HL-60 (cell line): ENCODE data around the gene HTR4.

Experiments used
- DNase-seq, 2 experiments: peaks; one replicate each; pipeline ENCODE4 v3.0.0-alpha.2; 2010 to 2020; ENCODE audit warnings: low read depth in 1 of 2, low spot score in 1 of 2
- H3K27ac ChIP-seq: fragments of 250-450 bp; sonication (Bioruptor Pico); replicated peaks from 2 replicates; pipeline ENCODE4 v1.5.1; 2020; ENCODE audit warnings: mild to moderate bottlenecking, moderate library complexity
- H3K27me3 ChIP-seq: fragments of 250-450 bp; sonication (Bioruptor Pico); 2 replicates; pipeline ENCODE4 v1.5.1; 2021; ENCODE audit warnings: mild to moderate bottlenecking, moderate library complexity; ENCODE audit not compliant: insufficient read depth, poor library complexity, severe bottlenecking
- H3K4me3 ChIP-seq: replicated peaks from 2 replicates; pipeline ENCODE4 v1.5.1; 2011; ENCODE audit warnings: mild to moderate bottlenecking, control low read depth, low read length; ENCODE audit not compliant: insufficient read depth
- CTCF ChIP-seq: IDR thresholded peaks from one replicate; pipeline ENCODE4 v1.5.1; 2011; ENCODE audit warnings: low read length, control low read depth, inconsistent platforms; ENCODE audit not compliant: insufficient read depth
- GABPA ChIP-seq: IDR thresholded peaks from 2 replicates; pipeline ENCODE4 v1.6.1; 2012; ENCODE audit warnings: low read depth
- POLR2AphosphoS5 ChIP-seq: IDR thresholded peaks from 2 replicates; pipeline ENCODE4 v1.6.1; 2012; ENCODE audit warnings: low read depth
- REST ChIP-seq: IDR thresholded peaks from 2 replicates; pipeline ENCODE4 v1.6.1; 2012; ENCODE audit warnings: low read depth; ENCODE audit not compliant: insufficient replicate concordance
- SPI1 ChIP-seq: IDR thresholded peaks from 2 replicates; pipeline ENCODE4 v1.6.1; 2012; ENCODE audit warnings: low read depth, mild to moderate bottlenecking, borderline replicate concordance

The HTR4 gene

GRCh38 chr5:148620696-148621095, 33.6 kb downstream of the HTR4 start:
- TF ChIP-seq GABPA (no peak), SPI1 (no peak), REST (no peak), CTCF (no peak), POLR2AphosphoS5 (no peak)
- DNase-seq: no peak
- H3K27me3 ChIP-seq: peaks cover 7% of the 10 kb centered on the region
- no peak overlapping the region for H3K4me3 ChIP-seq
- no peak overlapping the region for H3K27ac ChIP-seq

- Histone ChIP-seq H3K27me3 (peaks cover 7% of the 10 kb centered on the region), H3K27ac (no peak overlapping the region), H3K4me3 (no peak overlapping the region)
- DNase-seq: no peak
- TF ChIP-seq REST: no peak
- no peak for TF ChIP-seq GABPA
- TF ChIP-seq POLR2AphosphoS5: no peak
- TF ChIP-seq CTCF: no peak
- no peak for TF ChIP-seq SPI1
Observed at GRCh38 chr5:148620091-148620490, 34.2 kb downstream of the HTR4 start.

- TF ChIP-seq GABPA (no peak), SPI1 (no peak), REST (no peak), CTCF (no peak)
- H3K27me3 ChIP-seq: peaks cover 7% of the 10 kb centered on the region
- no peak overlapping the region for H3K4me3 ChIP-seq
- no peak for DNase-seq
- no peak overlapping the region for H3K27ac ChIP-seq
Observed at GRCh38 chr5:148619484-148619883, 34.8 kb downstream of the HTR4 start.
